ENCODE measurements around the gene ABHD2. TPM values are rescaled to one million over a fixed set of nuclear protein-coding genes. Genes with fewer than 3 reads are reported as not detected.

Gene ABHD2
- total and polyA plus RNA-seq, 9 of the 15 experiments (the other 6 are each of a cell fraction or from before 2014, with no cell fraction given): 16.9 to 99.8 (median 47.5) TPM

GRCh38 chr15:89161666-89162065, 73.4 kb downstream of the ABHD2 start:
- Histone ChIP-seq H3K9me1 (ENCODE audit: control insufficient read depth, insufficient read depth, low read length) (no peaks in the 10 kb centered on the region), H3K9ac (ENCODE audit: insufficient read depth in 1 of 2, low read depth in 2 of 2, low read length in 2 of 2) (no peak overlapping the region), H3K4me2 (ENCODE audit: insufficient read depth, low read length) (no peak overlapping the region), H3K27me3 (ENCODE audit: control insufficient read depth in 2 of 2, insufficient read depth in 2 of 2, low read length in 2 of 2) (no peaks in the 10 kb centered on the region), H3K9me3 (replicated peaks; ENCODE audit: control insufficient read depth, insufficient read depth, low read depth, low read length) (no peaks in the 10 kb centered on the region), H2AFZ (ENCODE audit: low read depth, low read length) (no peak overlapping the region), H3K36me3 (ENCODE audit: control insufficient read depth, insufficient read depth, low read length) (peaks cover 71% of the 10 kb centered on the region; the same call in 2 of the 3 replicates), H3K4me1 (replicated peaks in 1 of 2; ENCODE audit: control insufficient read depth in 2 of 2, insufficient read depth in 2 of 2, low read length in 2 of 2) (peaks cover 0 to 1% of the 10 kb centered on the region in 2 experiments; a peak in 2 of 5 replicates), H3K27ac (ENCODE audit: extremely low read depth, low read depth, low read length) (no peak overlapping the region), H3K79me2 (ENCODE audit: control insufficient read depth, insufficient read depth, low read length) (no peaks in the 10 kb centered on the region; the same call in 2 of the 3 replicates), H3K4me3 (no peak overlapping the region), H4K20me1 (replicated peaks; ENCODE audit: control insufficient read depth, insufficient read depth, low read length) (no peaks in the 10 kb centered on the region)
- CTCF ChIA-PET (ENCODE audit: low intra/inter-chr PET ratio): no interaction called here
- BruUV-seq (replicated peaks): no TSS peak
- WGBS (ENCODE audit: insufficient coverage, low coverage, missing lambda C conversion rate): 44% methylated on average over 3 of the region's 3 CpGs
- DNase-seq (ENCODE audit: extremely low read depth in 1 of 4, low spot score in 3 of 4): no peak
- intact Hi-C loops (cut with micrococcal nuclease): no loop called here
- no peak for TF ChIP-seq ATF4 (CRISPR knock-in tag; IDR thresholded peaks at IDR 0.05)
- TF ChIP-seq ARNT (IDR thresholded peaks at IDR 0.05): no peak
- no peak for TF ChIP-seq SNIP1 (IDR thresholded peaks at IDR 0.05; ENCODE audit: low read depth)
- TF ChIP-seq, protein P1, sequence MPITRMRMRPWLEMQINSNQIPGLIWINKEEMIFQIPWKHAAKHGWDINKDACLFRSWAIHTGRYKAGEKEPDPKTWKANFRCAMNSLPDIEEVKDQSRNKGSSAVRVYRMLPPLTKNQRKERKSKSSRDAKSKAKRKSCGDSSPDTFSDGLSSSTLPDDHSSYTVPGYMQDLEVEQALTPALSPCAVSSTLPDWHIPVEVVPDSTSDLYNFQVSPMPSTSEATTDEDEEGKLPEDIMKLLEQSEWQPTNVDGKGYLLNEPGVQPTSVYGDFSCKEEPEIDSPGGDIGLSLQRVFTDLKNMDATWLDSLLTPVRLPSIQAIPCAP (CRISPR knock-in tag; IDR thresholded peaks at IDR 0.05; ENCODE audit: borderline replicate concordance): no peak
- TF ChIP-seq, protein P2, sequence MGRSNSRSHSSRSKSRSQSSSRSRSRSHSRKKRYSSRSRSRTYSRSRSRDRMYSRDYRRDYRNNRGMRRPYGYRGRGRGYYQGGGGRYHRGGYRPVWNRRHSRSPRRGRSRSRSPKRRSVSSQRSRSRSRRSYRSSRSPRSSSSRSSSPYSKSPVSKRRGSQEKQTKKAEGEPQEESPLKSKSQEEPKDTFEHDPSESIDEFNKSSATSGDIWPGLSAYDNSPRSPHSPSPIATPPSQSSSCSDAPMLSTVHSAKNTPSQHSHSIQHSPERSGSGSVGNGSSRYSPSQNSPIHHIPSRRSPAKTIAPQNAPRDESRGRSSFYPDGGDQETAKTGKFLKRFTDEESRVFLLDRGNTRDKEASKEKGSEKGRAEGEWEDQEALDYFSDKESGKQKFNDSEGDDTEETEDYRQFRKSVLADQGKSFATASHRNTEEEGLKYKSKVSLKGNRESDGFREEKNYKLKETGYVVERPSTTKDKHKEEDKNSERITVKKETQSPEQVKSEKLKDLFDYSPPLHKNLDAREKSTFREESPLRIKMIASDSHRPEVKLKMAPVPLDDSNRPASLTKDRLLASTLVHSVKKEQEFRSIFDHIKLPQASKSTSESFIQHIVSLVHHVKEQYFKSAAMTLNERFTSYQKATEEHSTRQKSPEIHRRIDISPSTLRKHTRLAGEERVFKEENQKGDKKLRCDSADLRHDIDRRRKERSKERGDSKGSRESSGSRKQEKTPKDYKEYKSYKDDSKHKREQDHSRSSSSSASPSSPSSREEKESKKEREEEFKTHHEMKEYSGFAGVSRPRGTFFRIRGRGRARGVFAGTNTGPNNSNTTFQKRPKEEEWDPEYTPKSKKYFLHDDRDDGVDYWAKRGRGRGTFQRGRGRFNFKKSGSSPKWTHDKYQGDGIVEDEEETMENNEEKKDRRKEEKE (IDR thresholded peaks at IDR 0.05; ENCODE audit: borderline replicate concordance in 1 of 2, control insufficient read depth in 1 of 2, low read depth in 2 of 2, low read length in 1 of 2): no peak
- no peak for ATAC-seq
- POLR2A ChIA-PET: no interaction called here
- peak; percentile 67 for FAIRE-seq
- in situ Hi-C loops (cut with MboI): no loop called here
